ENCODE data around the gene KLC1. TPM values are rescaled to one million over a fixed set of nuclear protein-coding genes. Genes with fewer than 3 reads are reported as not detected.

The KLC1 gene
- total and polyA plus RNA-seq, 2 of the 13 experiments (the other 11 are each of a cell fraction or from before 2014, with no cell fraction given), result 53.2 to 63.5 TPM

DNA sequence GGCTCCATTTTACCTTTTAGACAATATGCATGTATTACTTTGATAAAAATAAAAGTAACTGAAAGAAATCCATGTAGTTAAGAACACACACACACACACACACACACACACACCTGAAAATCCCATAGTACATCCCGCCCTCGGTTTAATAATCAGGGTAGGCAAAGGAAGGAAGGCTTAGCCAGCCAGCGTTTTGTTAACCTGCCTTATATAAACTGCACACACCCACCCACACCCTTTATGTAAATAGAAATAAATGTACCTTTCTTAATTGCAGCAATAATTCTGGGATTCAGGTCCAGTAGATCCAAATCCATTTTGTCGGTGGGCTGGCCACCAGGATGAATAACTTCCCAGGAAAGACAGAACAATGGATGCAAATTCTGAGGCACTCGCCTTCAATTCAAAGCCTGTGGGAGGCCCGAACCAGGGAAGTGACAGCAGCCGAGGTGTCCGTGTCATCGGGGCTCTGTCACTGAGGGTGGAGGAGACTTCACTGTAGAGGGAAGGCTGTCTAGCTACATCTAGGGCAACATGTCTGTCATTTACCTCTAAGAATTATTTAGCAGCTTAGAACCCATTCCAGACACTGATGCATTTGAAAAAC, 81.9 kb downstream of the KLC1 start:
- no peak overlapping the region for H3K4me3 ChIP-seq (replicated peaks in 1 of 3; ENCODE audit: insufficient read depth in 1 of 3, low read depth in 2 of 3, low read length in 3 of 3)
- no peak overlapping the region for H3K4me2 ChIP-seq (ENCODE audit: low read depth, low read length)
- POLR2A ChIA-PET, result no interaction called here
- CTCF ChIA-PET (ENCODE audit: low intra/inter-chr PET ratio, low total read pairs), result no interaction called here
- DNase-seq (ENCODE audit: low spot score) (no peak), ATAC-seq (no peak), FAIRE-seq (no peak)
- no peaks in the 10 kb centered on the region; a peak in 1 of 5 replicates for H3K27me3 ChIP-seq (ENCODE audit: control insufficient read depth in 1 of 2, insufficient read depth in 2 of 2, low read length in 2 of 2)
- in situ Hi-C loops (cut with HindIII; ENCODE audit: extremely low pct_ligation_motif_present, low pct_unique_long_range_greater_than_20kb) (no loop called here), intact Hi-C loops (cut with micrococcal nuclease; ENCODE audit: unreplicated experiment) (no loop called here)
- 89% methylated on average over 9 of the region's 9 CpGs for WGBS (ENCODE audit: low lambda C conversion rate)
- H3K9me3 ChIP-seq (ENCODE audit: low read length), result no peaks in the 10 kb centered on the region
- H3K9ac ChIP-seq (ENCODE audit: insufficient read depth, low read depth, low read length), result no peak overlapping the region
- peaks cover 7 to 29% of the 10 kb centered on the region in 2 experiments; a peak in 3 of 5 replicates for H3K36me3 ChIP-seq (replicated peaks in 1 of 2; ENCODE audit: control insufficient read depth in 1 of 2, insufficient read depth in 2 of 2, low read length in 2 of 2)
- H3K4me1 ChIP-seq (ENCODE audit: insufficient read depth, low read length), result peaks cover 17% of the 10 kb centered on the region
- no peak for TF ChIP-seq LCORL (IDR thresholded peaks at IDR 0.05)
- no peak for TF ChIP-seq LCORL (CRISPR knock-in tag; IDR thresholded peaks at IDR 0.05)
- TF ChIP-seq, protein P1, sequence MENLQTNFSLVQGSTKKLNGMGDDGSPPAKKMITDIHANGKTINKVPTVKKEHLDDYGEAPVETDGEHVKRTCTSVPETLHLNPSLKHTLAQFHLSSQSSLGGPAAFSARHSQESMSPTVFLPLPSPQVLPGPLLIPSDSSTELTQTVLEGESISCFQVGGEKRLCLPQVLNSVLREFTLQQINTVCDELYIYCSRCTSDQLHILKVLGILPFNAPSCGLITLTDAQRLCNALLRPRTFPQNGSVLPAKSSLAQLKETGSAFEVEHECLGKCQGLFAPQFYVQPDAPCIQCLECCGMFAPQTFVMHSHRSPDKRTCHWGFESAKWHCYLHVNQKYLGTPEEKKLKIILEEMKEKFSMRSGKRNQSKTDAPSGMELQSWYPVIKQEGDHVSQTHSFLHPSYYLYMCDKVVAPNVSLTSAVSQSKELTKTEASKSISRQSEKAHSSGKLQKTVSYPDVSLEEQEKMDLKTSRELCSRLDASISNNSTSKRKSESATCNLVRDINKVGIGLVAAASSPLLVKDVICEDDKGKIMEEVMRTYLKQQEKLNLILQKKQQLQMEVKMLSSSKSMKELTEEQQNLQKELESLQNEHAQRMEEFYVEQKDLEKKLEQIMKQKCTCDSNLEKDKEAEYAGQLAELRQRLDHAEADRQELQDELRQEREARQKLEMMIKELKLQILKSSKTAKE (CRISPR knock-in tag; IDR thresholded peaks at IDR 0.05; ENCODE audit: borderline replicate concordance), result no peak
- no peak for TF ChIP-seq SRSF9 (IDR thresholded peaks at IDR 0.05; ENCODE audit: borderline replicate concordance, insufficient read depth, low read depth, low read length, poor library complexity, severe bottlenecking)
- TF ChIP-seq ZNF546 (CRISPR knock-in tag; conservative IDR thresholded peaks at IDR 0.05), result no peak
- TF ChIP-seq, protein P2, sequence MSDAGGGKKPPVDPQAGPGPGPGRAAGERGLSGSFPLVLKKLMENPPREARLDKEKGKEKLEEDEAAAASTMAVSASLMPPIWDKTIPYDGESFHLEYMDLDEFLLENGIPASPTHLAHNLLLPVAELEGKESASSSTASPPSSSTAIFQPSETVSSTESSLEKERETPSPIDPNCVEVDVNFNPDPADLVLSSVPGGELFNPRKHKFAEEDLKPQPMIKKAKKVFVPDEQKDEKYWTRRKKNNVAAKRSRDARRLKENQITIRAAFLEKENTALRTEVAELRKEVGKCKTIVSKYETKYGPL (CRISPR knock-in tag; IDR thresholded peaks at IDR 0.05), result no peak
- TF ChIP-seq ZNF451 (CRISPR knock-in tag; IDR thresholded peaks at IDR 0.05), result no peak
- no peak for TF ChIP-seq ZNF3 (CRISPR knock-in tag; IDR thresholded peaks at IDR 0.05)
- no peak for TF ChIP-seq SMARCC2 (IDR thresholded peaks at IDR 0.05)
- TF ChIP-seq MED13 (CRISPR knock-in tag; IDR thresholded peaks at IDR 0.05), result no peak
- TF ChIP-seq SPEN (CRISPR knock-in tag; IDR thresholded peaks at IDR 0.05; ENCODE audit: low read depth), result no peak
- TF ChIP-seq, protein P3, sequence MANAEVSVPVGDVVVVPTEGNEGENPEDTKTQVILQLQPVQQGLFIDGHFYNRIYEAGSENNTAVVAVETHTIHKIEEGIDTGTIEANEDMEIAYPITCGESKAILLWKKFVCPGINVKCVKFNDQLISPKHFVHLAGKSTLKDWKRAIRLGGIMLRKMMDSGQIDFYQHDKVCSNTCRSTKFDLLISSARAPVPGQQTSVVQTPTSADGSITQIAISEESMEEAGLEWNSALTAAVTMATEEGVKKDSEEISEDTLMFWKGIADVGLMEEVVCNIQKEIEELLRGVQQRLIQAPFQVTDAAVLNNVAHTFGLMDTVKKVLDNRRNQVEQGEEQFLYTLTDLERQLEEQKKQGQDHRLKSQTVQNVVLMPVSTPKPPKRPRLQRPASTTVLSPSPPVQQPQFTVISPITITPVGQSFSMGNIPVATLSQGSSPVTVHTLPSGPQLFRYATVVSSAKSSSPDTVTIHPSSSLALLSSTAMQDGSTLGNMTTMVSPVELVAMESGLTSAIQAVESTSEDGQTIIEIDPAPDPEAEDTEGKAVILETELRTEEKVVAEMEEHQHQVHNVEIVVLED (CRISPR knock-in tag; IDR thresholded peaks at IDR 0.05; ENCODE audit: borderline replicate concordance), result no peak
- no peak for TF ChIP-seq MEIS1 (CRISPR knock-in tag; IDR thresholded peaks at IDR 0.05; ENCODE audit: borderline replicate concordance)
- BruUV-seq (replicated peaks), result no TSS peak
- no peak overlapping the region for H3K27ac ChIP-seq (ENCODE audit: extremely low read length, insufficient read depth, low read length)
- peaks cover 6% of the 10 kb centered on the region for H3K79me2 ChIP-seq (ENCODE audit: insufficient read depth, low read length)
- no peak overlapping the region for H2AFZ ChIP-seq (ENCODE audit: low read length)
- H4K20me1 ChIP-seq (ENCODE audit: insufficient read depth, low read length), result no peaks in the 10 kb centered on the region

All from HepG2 (cell line).